HG03521 (cell line): ENCODE measurements around the gene FAF1.
"Not testable (repeated sequence)": the region's sequence is repeated elsewhere in the genome, so short reads cannot be mapped to it uniquely, and the experiment has no call there.

ENCODE experiments used
- ATAC-seq: cut with Tn5 transposase; IDR thresholded peaks from one replicate; pipeline ENCODE4 v1.9.1; 2021; ENCODE audit warnings: mild to moderate bottlenecking, moderate library complexity; ENCODE audit not compliant: unreplicated experiment

Gene FAF1

DNA sequence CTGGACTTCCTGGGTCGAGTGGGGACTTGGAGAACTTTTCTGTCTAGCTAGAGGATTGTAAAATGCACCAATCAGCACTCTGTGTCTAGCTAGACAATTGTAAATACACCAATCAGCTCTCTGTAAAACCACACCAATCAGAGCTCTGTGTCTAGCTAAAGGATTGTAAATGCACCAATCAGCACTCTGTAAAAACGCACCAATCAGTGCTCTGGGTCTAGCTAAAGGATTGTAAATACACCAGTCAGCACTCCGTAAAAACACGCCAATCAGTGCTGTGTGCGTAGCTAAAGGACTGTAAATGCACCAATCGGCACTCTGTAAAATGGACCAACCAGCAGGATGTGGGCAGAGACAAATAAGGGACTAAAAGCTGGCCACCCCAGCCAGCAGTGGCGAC, 243.6 kb downstream of the FAF1 start:
- ATAC-seq = not testable (repeated sequence)

DNA sequence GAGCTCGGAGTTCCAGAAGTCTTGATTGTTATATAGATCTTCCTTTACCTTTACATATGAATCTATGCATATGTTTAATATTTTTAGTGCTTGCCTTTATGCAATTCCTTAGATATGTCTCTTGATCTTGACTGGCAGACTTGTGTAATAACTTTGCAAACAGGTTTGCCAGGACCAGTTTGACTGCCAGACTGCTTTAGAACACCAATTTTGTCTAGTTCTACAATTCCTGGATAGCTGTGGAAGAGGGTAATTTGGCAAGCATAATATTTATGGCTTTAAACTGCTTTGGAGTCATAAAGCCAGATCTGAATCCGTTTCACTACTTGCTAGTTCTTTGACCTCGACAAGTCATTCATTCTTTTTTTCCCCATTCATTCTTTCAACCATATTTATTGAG, 250.0 kb downstream of the FAF1 start:
- no peak for ATAC-seq

DNA sequence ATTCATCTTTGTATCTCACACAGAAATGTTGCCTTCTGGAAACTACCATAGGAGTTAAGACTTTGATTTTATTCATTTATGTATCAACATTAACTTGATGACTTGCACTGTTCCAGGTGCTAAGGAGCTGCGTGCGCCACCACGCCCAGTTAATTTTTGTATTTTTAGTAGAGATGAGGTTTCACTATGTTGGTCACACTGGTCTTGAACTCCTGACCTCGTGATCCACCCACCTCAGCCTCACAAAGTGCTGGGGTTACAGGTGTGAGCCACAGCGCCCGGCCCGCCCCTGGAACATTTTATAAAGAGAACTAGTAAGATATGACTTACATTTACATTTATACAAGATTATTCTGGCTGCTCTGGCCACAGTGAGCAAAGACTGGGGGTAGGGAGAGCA, 252.2 kb downstream of the FAF1 start:
- ATAC-seq = no peak

DNA sequence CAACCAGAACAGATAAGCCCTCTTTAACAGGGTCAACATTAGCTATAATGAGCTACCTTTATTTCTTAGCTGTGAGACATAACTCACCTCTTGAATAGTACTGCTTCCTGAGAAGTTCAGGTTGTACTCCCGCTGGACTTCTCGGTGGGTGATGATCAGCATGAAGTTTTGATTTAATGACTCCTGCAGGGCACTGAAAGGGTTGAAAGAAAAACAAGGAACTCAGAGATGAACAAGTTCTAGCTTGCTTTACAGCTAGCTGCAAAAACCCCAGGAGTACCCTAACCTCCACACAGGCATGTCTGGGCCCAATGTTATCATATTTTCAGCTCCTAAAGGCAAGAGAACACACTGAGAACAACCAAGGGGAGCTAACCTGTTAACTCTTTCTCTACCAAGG, 254.4 kb downstream of the FAF1 start:
- ATAC-seq = no peak

DNA sequence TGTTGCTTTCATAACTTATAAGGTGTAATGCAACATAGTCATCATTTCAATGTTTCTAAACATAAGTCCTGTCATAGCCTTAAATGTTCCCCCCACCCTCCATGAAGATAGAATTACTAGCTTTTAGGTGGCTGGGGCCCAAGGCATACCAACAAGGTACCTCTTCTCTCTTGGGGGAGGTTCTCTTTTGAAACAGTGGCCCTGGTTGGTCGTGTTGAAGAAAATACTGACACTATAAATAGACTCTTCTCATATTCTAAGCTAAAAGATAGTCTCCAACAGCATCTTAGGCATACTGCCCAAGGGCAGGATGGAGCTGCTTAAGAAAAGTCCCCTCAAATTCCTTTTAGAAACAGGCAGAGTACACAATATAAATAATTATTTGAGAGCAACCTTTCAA, 255.0 kb downstream of the FAF1 start:
- ATAC-seq = no peak

DNA sequence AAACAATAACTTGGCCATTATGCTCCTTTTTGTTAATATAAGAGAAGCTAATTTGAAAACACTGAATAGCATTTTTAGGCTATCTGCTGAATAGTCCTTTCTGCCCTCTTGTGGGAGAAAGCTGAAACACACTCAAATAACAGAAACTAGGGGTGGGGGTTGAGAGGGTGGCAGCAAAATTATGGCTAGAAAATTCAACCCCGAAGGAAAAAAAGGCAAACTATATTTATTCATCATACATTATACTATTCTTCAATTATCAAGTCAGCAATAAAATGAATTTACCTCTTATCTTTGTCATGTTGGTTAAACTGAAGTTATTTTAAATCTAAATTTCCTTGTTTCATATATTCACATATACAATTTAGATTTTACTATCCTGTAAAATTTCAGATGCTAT, 255.9 kb downstream of the FAF1 start:
- ATAC-seq = no peak

DNA sequence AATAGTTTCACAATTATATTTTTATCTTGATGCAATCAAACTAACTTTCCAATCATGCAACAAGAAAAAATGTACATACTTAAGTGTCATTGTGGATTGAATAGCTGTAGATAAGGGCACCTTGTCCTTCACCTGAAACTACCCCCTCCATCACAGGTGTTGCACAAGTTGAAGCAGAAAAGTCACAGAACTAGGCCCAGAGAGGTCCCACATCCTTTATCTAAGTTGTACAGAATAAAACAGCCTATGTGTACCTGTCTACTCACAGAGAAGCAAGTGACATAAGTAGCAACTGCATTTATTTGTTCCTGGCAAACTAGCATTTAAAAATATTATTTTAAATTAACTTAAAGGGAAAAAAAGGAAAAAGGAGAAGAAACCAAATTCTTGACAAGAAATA, 256.8 kb downstream of the FAF1 start:
- ATAC-seq = no peak

DNA sequence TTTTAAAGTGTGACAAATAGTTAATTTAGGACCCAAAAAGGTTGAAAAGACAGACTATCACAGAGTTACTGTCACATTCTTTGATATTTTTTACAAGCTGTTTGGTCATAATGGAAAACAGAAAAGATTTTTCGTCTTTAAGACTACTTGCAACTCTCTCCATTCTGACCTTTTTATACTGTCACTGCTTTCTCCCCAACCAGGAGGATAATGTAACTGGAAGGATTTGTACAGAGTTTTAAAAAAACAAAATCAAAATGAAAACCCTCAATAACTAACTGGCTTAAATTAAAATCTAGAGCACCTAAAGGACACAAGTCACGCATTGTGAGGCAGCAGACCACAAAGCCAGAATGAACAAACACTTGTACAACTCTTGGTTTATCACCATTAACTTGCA, 257.7 kb downstream of the FAF1 start:
- ATAC-seq = no peak

DNA sequence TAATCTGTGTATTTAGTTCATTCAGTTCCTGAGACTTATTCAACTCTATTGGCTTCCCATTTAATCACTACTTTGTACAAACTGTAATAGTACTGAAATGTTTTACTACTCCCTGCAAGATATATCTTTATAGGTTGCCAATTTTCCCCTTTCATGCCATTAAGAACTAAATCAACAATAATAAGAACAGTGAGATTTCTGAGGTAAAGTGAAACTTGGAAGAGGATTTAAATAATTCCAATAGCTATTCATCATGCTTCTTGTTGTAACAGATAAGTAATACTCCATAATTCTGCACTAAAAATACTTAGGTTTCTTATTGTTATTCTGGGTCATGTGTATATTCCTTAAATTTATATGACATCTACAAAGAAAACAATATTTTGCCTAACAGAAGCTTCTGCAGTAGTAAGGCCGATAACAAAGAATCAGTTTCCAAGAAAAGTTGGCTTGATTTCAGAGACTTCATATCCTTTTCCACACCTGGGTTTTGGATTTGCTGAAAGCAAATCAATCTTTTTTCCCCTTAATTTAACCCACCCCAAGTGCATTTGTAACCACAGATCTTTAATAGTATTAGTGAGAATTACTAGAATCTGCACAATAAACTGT, 258.3 kb downstream of the FAF1 start:
- no peak for ATAC-seq

DNA sequence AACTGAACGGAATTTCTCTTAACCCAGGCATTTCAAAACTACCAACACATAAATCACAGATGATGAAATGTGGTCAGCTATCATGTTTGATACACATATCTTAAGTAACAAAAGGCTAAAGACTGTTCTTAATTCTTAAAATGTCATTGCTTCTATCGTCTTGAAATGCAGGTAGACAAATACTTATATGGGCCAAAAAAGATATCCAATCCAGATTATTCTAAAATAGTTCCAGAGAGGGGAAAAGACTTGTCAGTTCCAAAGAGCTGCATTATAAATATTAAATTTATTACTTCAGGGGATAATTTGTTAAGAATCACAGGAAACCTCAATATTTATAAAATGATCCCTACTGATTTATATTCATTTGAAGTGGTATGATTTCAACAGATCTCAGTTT, 259.4 kb downstream of the FAF1 start:
- ATAC-seq = no peak

DNA sequence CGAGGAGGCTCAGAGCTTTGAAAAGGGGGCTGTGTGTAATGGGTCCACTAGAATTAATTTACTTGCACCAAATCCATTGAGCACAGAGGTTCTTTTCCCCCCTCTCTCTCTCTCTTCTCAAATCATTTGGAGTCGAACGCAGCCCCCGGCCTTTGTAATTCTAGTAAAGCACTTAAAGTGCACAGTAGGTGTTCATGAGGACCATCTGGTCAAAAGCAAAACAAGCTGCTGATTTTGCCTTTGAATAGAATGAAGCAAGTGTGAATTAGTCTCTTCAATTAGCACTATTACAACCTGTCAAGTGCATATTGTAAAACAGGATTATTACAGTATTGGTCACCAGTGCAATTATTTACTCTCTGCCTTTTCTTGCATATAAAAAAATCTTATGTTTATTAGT, 259.9 kb downstream of the FAF1 start:
- ATAC-seq = no peak

DNA sequence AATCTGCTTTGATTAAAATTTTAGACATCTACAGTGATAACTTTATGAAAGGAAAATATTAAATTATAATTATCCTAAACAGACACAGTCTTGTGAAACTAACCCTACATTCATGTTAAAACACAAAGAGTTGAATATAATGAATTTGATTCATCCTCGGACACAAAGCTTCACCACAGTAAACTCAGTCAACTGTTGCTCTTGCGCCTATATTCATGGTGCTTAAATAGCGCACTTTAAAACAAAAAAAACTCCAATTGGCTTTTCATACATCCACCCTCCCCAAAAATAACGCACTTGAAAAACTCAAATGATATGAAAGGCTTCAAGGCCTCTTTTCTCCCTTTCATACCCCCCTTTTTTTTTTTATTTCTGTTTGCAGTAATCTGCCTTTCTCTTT, 260.3 kb downstream of the FAF1 start:
- ATAC-seq = no peak

DNA sequence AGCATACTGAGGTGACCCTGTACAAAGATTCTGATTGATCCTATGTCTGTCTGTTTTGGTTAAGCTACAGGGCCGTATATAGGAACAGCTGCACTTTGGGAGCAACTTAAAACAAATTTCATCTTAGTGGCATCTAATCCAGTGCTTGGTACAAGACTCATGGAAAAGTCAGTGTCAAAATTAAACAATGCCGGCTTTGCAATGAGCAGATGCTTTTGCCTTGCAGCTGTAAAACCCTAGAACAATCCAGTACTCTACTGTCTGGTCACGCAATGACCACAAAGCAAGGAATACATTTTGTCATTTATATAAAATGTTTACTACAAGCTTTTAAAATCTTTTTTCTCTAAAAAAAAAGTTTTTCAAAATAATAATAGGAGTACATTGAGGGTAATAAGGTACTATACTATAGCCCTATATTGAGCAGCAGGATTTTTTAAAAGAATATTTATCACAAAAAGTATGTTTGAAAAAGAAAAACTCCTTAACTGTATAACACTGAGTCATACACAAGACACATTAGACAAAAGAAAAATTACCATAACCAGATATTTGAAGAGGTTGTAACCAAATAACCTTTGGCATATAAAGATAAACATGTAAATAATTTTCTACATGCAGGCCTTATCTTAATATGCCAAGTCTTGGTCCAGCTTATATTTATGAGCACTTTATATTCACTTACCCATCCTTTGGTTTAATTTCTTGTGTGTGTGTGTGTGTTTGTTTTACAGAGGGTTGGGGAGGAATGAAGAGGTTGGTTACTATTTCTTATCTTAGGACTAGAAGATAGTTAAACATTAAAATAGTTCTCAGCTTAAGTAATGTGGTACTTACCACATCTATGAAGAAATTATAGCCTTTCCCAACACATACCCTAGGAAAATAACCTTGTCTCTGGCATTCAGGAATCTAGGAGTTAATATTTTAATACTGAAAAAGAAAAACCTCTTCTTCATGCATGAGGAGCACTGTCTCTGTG, 262.3 kb downstream of the FAF1 start:
- ATAC-seq = no peak

DNA sequence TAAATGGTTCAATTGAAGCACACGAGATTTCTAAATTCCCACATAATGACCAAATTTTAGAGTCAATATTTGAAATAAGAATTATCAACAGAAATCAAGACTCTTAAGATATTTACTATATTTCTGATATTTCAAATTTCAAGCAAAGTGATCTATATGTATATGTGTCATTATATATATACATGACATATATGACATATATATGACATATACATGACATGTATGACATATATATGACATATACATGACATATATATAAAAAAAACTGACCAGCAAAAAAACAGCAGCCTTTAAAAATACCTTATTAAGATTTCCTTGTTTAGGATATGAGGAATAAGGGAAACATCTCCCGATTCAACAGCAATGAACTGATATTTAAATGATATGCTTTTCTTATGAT, 266.2 kb downstream of the FAF1 start:
- ATAC-seq = no peak

DNA sequence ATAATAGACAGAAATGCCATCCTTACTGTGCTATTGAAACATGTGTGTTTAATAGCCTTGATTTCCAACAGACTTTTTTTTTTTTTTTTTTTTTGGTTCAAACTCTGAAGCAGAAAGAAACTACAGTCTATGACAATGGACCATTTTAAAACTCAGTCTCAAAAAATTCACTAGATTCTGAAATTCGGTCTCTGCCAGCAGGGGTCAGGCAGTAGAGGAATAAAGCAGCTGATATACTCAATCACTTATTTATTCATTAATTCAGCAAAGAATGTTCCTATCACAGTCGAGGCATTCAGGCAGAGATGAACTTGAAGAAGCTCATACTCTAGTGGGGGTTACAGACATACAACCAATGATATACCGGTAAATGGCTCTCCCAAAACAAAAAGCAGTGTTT, 275.9 kb downstream of the FAF1 start:
- no peak for ATAC-seq

DNA sequence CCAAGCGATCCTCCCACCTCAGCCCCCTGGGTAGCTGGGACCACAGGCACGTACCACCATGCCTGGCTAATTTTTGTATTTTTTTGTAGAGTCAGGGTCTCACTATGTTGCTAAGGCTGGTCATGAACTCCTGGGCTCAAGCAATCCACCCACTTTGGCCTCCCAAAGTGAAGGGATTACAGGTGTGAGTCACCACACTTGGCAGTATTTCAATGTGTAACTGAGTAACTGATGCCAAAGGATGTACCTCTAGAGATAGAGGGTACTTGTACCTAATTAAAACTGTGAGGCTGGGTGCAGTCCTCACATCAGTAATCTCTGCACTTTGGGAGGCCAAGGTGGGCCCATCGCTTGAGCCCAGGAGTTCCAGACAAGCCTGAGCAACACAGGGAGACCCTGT, 278.1 kb downstream of the FAF1 start:
- ATAC-seq = no peak

DNA sequence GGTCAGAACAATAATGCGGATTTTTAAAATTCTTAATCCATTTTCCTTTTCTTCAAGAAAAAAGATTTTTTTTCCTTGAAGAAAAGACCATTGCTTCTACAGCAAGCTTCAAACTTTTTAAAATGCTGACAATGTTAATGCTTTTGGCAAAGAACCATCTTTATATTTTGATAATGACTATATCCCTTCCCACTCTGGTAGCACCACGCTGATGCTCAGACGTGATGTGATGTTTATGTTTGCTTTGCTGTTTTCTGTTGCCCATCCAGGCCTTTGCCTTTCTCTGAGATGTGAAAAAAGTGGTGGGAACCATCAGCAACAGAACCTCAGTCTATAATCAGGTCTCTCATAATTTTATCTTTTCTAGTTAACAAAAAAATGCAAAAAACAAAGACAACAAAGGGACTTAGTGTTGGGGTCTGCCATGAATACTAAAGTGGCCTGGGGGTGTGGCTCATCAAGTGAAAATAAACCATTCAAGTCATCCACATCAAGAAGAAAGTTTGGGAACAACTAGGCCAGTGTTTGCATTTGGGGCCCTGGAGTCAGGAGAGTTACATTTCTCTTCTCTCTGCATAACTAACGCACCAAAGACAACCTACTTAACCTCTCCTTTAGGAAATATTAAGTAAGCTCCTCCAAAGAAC, 292.2 kb downstream of the FAF1 start:
- ATAC-seq = no peak

DNA sequence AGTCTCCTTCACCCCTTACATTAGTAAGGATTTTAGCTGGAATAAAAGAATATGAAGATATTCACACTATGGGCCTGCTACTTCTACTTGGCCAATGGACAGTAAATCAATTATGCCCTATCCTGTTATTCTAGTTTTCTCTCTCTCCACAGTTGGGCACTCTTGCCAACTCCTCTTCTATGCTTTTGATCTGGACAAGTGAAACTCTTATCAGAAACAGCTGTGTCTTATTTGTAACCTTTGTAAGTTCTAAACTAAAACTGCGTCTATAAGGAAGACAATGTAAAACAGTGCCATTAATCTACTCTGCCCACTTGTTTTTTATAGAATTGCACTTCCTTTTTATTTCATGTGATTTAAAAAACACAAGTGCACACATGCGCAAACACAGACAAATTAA, 292.8 kb downstream of the FAF1 start:
- ATAC-seq = no peak

DNA sequence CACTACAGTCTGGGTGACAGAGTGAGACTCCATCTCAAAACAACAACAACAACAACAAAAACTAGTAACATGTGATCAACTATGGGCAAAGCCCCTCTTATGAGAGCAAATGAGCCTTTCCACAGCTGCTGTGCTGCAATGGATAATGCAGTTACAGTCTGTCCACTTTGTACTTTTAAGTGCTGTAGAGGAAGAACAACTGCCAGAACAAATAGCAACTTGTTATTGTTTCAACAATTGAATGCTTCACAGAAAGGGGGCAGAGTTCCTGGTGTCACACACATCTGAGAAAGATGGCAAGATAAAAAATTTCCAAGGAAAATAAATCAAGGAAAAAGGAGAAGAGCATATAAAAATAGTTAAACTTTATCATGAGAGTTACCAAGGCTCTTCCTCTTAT, 293.2 kb downstream of the FAF1 start:
- no peak for ATAC-seq

DNA sequence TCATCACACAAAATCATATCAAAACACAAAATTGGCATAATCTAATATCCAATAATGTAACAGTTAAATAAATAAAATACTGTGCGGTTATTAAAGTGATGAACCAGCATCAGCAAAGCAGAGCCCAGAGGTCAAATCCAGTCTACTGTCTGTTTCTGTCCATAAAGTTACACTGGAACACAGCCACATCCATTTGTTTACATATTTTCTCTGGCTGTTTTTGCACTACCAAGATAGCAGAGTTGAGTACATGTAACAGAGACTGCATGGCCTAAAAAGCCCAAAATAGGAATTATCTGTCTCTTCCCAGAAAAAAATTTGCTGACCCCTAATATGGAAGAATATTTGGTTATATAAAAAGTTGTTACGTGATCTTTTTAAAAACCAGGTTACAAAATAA, 294.7 kb downstream of the FAF1 start:
- ATAC-seq = no peak

DNA sequence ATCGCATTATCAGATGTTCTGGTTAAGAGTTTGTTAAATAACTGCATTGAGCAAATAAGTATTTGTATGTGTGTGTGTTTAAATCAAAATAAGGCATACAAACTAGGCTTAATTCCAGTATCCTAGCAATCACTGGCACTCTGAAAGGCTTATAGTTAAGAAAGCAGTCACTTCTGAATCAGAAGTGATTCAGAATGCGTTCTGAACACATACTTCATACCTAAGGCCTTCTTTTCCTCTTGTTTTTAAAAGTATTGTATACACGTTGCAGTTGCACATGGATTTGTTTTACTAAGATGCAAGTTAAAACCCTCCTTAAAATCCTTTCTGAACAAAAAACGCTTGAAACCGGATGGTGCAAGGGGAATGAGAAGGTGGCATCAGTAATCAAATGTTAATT, 298.4 kb downstream of the FAF1 start:
- ATAC-seq = no peak

DNA sequence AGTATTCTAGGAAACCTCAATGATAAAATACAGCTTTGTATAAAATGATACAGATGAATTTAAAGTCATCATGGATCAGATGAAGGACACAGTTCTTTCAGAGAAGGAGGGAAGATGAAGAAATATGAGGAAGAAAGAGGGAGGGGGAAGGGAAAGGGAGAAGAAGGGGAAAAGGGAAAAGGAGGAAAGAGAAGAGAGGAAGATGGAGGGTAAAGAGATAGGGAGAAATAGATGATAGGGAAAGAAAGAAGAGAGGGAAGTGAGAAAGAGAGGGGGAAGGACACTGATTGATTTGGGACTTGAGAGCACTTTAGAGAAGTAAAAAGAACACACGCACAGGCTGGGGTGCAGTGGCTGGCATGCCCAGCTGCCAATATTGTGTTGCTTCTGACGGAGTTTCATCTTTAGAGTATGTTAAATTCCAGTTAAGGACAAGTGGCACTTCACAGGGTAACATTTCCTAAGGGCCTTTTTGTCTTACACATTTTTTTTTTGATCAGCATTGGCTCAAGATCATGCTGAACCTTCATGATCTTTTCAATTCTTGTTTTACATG, 300.9 kb downstream of the FAF1 start:
- no peak for ATAC-seq
